GM12891 (cell line): ENCODE results near the gene TEC.

ENCODE experiments used
- POLR2A ChIP-seq: IDR thresholded peaks from 2 replicates; pipeline ENCODE4 v1.6.1; 2011; ENCODE audit warnings: low read depth, low read length, control low read depth
- POLR2AphosphoS5 ChIP-seq: IDR thresholded peaks from 2 replicates; pipeline ENCODE4 v1.6.1; 2011; ENCODE audit warnings: low read depth, low read length, control low read depth
- SPI1 ChIP-seq: IDR thresholded peaks from 2 replicates; pipeline ENCODE4 v1.6.1; 2011; ENCODE audit warnings: low read depth, low read length, control low read depth
- TAF1 ChIP-seq: IDR thresholded peaks from 2 replicates; pipeline ENCODE4 v1.6.1; 2011; ENCODE audit warnings: low read depth, low read length, control low read depth

- TF ChIP-seq POLR2A: no peak
- no peak for TF ChIP-seq TAF1
- TF ChIP-seq POLR2AphosphoS5: no peak
- no peak for TF ChIP-seq SPI1
Observed at GRCh38 chr4:48122756-48123155, 146.9 kb downstream of the TEC start.
